Caco-2 (cell line): ENCODE measurements around the gene TTC39A. TPM values are rescaled to one million over a fixed set of nuclear protein-coding genes. Genes with fewer than 3 reads are reported as not detected.

Experiments used
- BruUV-seq: library from RNA; stranded (reverse); fragments of 400-500 nt; replicated peaks from 2 replicates; lab custom pipeline; 2021; lab: Mats Ljungman, UMichigan
- CTCF ChIA-PET: fragments of 300-600 bp; sonication (Branson Sonifier 250); formaldehyde crosslinking; loops from one replicate; lab custom pipeline; 2022; ENCODE audit warnings: antibody characterized with exemption; lab: Charles Lee
- POLR2A ChIA-PET: fragments of 300-600 bp; sonication (Branson Sonifier 250); formaldehyde crosslinking; loops from one replicate; lab custom pipeline; 2022; ENCODE audit warnings: antibody characterized with exemption; lab: Charles Lee
- DNase-seq, 2 experiments: peaks; one replicate each; pipeline versions ENCODE4 v3.0.0 to v3.0.0-alpha.2; 2020 to 2022
- H3K27me3 ChIP-seq: replicated peaks from 2 replicates; pipeline ENCODE4 v1.6.0; 2011; ENCODE audit warnings: low read length; ENCODE audit not compliant: control insufficient read depth, insufficient read depth
- H3K36me3 ChIP-seq: 2 replicates; pipeline ENCODE4 v1.5.1; 2011; ENCODE audit warnings: low read length; ENCODE audit not compliant: control insufficient read depth, insufficient read depth
- H3K4me1 ChIP-seq: fragments of 250-450 bp; sonication (Bioruptor Pico); 2 replicates; pipeline ENCODE4 v1.5.1; 2020; ENCODE audit warnings: mild to moderate bottlenecking
- H3K4me3 ChIP-seq: 2 replicates; pipeline ENCODE4 v1.5.1; 2011; ENCODE audit warnings: low read depth, mild to moderate bottlenecking, control low read depth, low read length
- H3K9me3 ChIP-seq: fragments of 250-450 bp; sonication (Bioruptor Pico); 2 replicates; pipeline ENCODE4 v1.5.1; 2020; ENCODE audit warnings: mild to moderate bottlenecking, moderate library complexity
- H3K27ac Mint-ChIP-seq: one replicate; pipeline ENCODE4 v1.8.0; 2022; ENCODE audit warnings: mixed read lengths; ENCODE audit not compliant: unreplicated experiment
- H3K27me3 Mint-ChIP-seq: one replicate; pipeline ENCODE4 v1.8.0; 2022; ENCODE audit warnings: mixed read lengths; ENCODE audit not compliant: insufficient read depth, unreplicated experiment
- H3K36me3 Mint-ChIP-seq: one replicate; pipeline ENCODE4 v1.8.0; 2022; ENCODE audit warnings: mild to moderate bottlenecking, mixed read lengths; ENCODE audit not compliant: insufficient read depth, unreplicated experiment
- H3K4me1 Mint-ChIP-seq: one replicate; pipeline ENCODE4 v1.8.0; 2022; ENCODE audit warnings: low read depth, mixed read lengths; ENCODE audit not compliant: unreplicated experiment
- H3K4me3 Mint-ChIP-seq: one replicate; pipeline ENCODE4 v1.8.0; 2022; ENCODE audit warnings: mild to moderate bottlenecking, moderate library complexity, mixed read lengths; ENCODE audit not compliant: unreplicated experiment
- H3K9me3 Mint-ChIP-seq: one replicate; pipeline ENCODE4 v1.8.0; 2022; ENCODE audit warnings: mixed read lengths; ENCODE audit not compliant: unreplicated experiment
- CTCF ChIP-seq, 2 experiments: fragments of 200-600 bp in 1 of 2; IDR thresholded peaks; 1 replicate in 1 of 2; 2 replicates in 1 of 2; pipeline versions ENCODE4 v1.5.1 to v1.8.0; 2011 to 2022; ENCODE audit warnings: antibody characterized with exemption in 1 of 2, control low read depth in 1 of 2, inconsistent platforms in 1 of 2, low read depth in 1 of 2, low read length in 1 of 2, mild to moderate bottlenecking in 1 of 2, moderate library complexity in 1 of 2; ENCODE audit not compliant: insufficient read depth in 1 of 2, severe bottlenecking in 1 of 2, unreplicated experiment in 1 of 2
- intact Hi-C: fragments of 100-400 bp; cut with micrococcal nuclease; formaldehyde crosslinking; loops from one replicate; pipeline ENCODE4 v1.10.0; 2022; ENCODE audit not compliant: unreplicated experiment
- total RNA-seq: library from RNA; stranded (reverse); gene quantifications from 2 replicates; pipeline ENCODE4 v1.2.3, GENCODE V29; 2022

TTC39A gene
- total RNA-seq, 1 experiment from 2014 or later, result 21.0 TPM

- no peaks in the 10 kb centered on the region for H3K4me1 ChIP-seq
- no peaks in the 10 kb centered on the region for H3K36me3 ChIP-seq
- intact Hi-C loops, result no loop called here
- no peak for DNase-seq
- H3K27me3 ChIP-seq, result no peaks in the 10 kb centered on the region
- ChIA-PET POLR2A (no interaction called here), CTCF (no interaction called here)
- H3K27ac Mint-ChIP-seq, result no peak overlapping the region
- no TSS peak for BruUV-seq
- H3K36me3 Mint-ChIP-seq, result no peaks in the 10 kb centered on the region
- H3K27me3 Mint-ChIP-seq, result no peaks in the 10 kb centered on the region
- no peaks in the 10 kb centered on the region for H3K9me3 ChIP-seq
- H3K4me3 ChIP-seq, result no peak overlapping the region
- TF ChIP-seq CTCF (IDR thresholded peaks at IDR 0.05; ENCODE audit: insufficient read depth in 1 of 2, low read depth in 1 of 2, low read length in 1 of 2, severe bottlenecking in 1 of 2, unreplicated experiment in 1 of 2), result no peak
- no peaks in the 10 kb centered on the region for H3K9me3 Mint-ChIP-seq
- no peaks in the 10 kb centered on the region for H3K4me1 Mint-ChIP-seq
- no peak overlapping the region for H3K4me3 Mint-ChIP-seq
Observed at GRCh38 chr1:51266791-51267190, 63.6 kb downstream of the TTC39A start.

- Mint-ChIP-seq H3K4me3 (no peak overlapping the region), H3K4me1 (no peaks in the 10 kb centered on the region), H3K9me3 (no peaks in the 10 kb centered on the region), H3K36me3 (no peaks in the 10 kb centered on the region), H3K27me3 (no peaks in the 10 kb centered on the region), H3K27ac (no peak overlapping the region)
- TF ChIP-seq CTCF (IDR thresholded peaks at IDR 0.05; ENCODE audit: insufficient read depth in 1 of 2, low read depth in 1 of 2, low read length in 1 of 2, severe bottlenecking in 1 of 2, unreplicated experiment in 1 of 2), result no peak
- no peak overlapping the region for H3K4me3 ChIP-seq
- no peaks in the 10 kb centered on the region for H3K27me3 ChIP-seq
- CTCF ChIA-PET, result no interaction called here
- no peaks in the 10 kb centered on the region for H3K36me3 ChIP-seq
- DNase-seq, result no peak
- no TSS peak for BruUV-seq
- POLR2A ChIA-PET, result no interaction called here
- intact Hi-C loops, result no loop called here
- H3K4me1 ChIP-seq, result no peaks in the 10 kb centered on the region
- H3K9me3 ChIP-seq, result no peaks in the 10 kb centered on the region
Observed at GRCh38 chr1:51266181-51266580, 64.2 kb downstream of the TTC39A start.

- no peak for TF ChIP-seq CTCF (IDR thresholded peaks at IDR 0.05; ENCODE audit: insufficient read depth in 1 of 2, low read depth in 1 of 2, low read length in 1 of 2, severe bottlenecking in 1 of 2, unreplicated experiment in 1 of 2)
- Mint-ChIP-seq H3K36me3 (no peaks in the 10 kb centered on the region), H3K9me3 (no peaks in the 10 kb centered on the region), H3K4me1 (no peaks in the 10 kb centered on the region), H3K27me3 (no peaks in the 10 kb centered on the region), H3K27ac (no peak overlapping the region), H3K4me3 (no peak overlapping the region)
- POLR2A ChIA-PET, result no interaction called here
- CTCF ChIA-PET, result no interaction called here
- no TSS peak for BruUV-seq
- Histone ChIP-seq H3K9me3 (no peaks in the 10 kb centered on the region), H3K36me3 (no peaks in the 10 kb centered on the region), H3K4me1 (no peaks in the 10 kb centered on the region), H3K4me3 (no peak overlapping the region), H3K27me3 (no peaks in the 10 kb centered on the region)
- DNase-seq, result no peak
- intact Hi-C loops, result no loop called here
Observed at GRCh38 chr1:51265618-51266017, 64.7 kb downstream of the TTC39A start.
